Stimulated activated CD8-positive, alpha-beta memory T cell treated with anti-CD3 and anti-CD28 coated beads, Interleukin-4, amount 100 ng/mL, for 4 hours (primary cell): ENCODE data around the gene C1orf105.
A peak's percentile ranks its signal among the peaks of the same experiment; 100 is the strongest.
"Not testable (repeated sequence)": the region's sequence is repeated elsewhere in the genome, so short reads cannot be mapped to it uniquely, and the experiment has no call there.

Experiments used
- DNase-seq, 2 donors: peaks; one replicate each; pipeline ENCODE4 v3.0.0-alpha.2; 2020; ENCODE audit warnings: low read depth in 2 of 2, low spot score in 1 of 2

The C1orf105 gene

DNA sequence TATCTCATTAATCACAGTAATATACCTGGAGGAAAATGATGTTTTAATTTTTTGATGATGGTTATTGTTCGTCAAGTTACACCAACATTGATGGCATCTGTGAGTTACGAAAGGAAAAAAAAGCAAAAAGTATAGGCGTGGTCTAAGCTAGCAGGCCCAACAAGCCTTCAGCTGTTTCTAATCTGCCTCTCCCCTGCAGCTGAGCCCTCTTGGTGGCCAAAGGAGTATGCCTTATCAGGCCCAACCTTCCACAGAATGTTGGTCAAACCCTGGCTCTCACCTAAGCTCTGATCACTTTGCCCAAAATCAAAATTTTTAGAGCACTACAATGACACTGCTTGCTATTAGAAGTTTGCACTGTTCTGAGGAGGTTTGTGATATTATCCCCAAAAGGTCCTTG lies 4.9 kb downstream of the C1orf105 start:
- DNase-seq, result no peak

DNA sequence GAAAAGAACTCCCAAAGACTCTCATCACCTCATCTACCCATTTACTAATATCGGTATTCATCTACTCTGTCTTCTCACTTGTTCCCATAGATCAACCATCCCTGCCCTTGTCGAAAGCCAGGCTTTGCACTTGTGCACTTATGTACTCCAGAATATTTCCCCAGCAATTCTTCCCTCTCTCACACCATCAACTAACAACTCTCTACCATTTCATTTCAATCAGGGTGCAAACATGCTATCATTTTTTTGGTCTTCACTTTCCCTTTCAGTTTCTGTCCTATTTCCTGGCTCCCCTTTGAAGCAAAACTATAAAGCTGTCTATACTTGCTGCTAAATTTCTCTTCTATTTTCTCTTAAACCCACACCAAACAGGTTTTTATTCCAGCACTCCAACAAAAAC lies 6.7 kb downstream of the C1orf105 start:
- DNase-seq, result no peak

DNA sequence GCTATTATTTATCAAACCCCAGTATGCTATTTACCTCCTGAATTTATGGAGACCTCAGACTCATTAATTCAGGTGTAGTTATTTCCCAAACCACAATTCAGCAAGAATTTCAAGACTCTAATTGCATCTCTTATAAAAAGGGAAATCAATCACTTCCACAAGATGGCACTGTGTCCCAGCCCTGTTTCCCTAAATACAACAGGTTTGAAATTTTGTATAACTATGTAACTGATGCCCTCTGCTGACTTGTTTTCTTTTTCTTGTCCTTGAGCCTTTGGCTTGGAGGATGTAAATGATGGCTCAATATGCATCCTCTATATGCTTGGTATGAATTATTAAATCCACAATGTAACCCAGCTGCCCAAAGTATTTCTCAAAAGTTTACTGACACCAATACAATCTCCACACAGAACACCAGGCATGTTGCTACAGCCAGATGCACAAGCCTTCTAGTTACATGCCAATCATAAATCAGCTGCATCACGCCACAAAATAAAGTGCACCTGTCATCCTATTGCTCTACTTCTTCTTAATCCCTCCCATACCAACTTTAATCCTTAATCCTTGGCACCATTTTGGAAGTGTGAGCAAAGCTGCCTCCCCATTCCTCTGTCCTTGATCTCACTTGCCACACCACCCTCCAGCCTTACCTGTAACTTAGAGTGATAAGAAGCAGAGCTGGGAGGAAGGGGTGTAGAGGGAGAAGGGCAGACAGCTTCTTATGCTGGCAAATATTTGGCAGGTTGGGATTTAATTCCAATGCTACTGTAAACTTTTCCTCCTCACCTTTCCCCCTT lies 9.0 kb downstream of the C1orf105 start:
- DNase-seq, result no peak

- no peak for DNase-seq
Measured at GRCh38 chr1:172430128-172430454, 9.6 kb downstream of the C1orf105 start.

DNA sequence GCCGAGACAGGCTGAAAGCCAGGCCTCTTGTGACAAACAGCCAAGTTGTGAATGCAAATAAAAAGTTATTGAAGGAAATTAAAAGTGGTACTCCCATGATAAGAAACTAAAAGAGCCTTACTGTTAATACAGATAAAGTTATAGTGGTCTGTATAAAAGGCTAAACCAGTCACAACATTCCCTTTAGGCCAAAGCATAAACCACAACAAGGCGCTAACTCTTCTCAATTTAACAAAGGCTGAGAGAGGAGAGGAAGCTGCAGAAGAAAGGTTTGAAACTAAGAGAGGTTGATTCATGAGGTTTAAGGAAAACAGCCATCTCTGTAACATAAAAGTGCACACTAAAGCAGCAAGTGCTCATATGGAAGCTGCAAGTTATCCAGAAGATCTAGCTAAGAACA lies 10.7 kb downstream of the C1orf105 start:
- DNase-seq, result no peak

DNA sequence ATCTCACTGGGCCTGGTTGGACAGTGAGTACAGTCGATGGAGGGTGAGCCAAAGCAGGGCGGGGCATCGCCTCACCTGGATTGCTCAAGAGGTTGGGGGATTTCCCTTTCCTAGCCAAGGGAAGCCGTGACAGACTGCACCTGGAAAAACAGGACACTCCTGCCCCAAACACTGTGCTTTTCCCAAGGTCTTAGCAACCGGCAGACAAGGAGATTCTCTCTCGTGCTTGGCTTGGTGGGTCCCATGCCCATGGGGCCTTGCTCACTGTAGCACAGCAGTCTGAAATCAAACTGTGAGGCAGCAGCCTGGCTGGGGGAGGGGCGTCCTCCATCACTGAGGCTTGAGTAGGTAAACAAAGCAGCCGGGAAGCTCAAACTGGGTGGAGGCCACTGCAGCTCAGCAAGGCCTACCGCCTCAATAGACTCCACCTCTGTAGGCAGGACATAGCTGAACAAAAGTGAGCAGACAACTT lies 11.3 kb downstream of the C1orf105 start:
- no peak for DNase-seq

DNA sequence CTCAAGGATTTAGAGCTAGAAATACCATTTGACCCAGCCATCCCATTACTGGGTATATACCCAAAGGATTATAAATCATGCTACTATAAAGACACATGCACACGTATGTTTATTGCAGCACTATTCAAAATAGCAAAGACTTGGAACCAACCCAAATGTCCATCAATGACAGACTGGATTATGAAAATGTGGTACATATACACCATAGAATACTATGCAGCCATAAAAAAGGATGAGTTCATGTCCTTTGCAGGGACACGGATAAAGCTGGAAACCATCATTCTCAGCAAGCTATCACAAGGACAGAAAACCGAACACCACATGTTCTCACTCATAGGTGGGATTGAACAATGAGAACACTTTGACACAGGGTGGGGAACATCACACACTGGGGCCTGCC lies 16.7 kb downstream of the C1orf105 start:
- DNase-seq, result not testable (repeated sequence)

GRCh38 chr1:172442404-172442803 lies 21.9 kb downstream of the C1orf105 start:
- no peak for DNase-seq

DNA sequence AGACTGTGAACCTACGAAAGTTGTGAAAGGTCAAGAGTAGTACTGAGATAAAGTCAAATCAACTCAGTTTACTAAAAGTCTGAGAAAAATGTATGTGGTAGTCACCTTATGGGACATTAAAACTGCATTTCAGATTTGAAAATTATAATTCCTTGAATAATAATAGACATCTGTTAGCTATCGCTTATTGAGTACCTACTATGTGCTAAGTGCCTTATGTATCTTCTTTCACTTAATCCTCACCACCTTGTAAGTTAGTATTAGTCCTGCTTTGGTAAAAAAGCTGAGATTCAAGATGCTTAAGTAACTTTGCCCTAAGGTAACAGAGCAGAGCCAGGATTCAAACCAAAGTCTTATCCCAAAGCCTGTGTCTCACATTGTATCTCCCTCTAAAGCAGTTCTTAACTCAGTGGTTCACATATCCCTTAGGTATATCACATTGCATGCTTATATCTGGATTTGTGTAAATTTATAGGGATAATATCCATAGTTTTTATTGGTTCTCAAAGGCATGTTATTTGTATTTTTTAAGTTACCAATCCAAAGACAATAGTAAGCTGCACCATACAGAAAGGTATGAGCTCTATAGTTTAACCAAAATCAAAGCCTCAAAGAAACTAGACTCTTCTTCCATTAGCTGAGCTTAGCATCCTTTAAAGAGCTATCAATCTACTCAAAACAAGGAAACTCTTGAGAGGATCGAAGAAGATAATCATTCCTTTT lies 22.5 kb downstream of the C1orf105 start:
- DNase-seq, result no peak

GRCh38 chr1:172443666-172444453 lies 23.4 kb downstream of the C1orf105 start, which contains the start of gene PIGC:
TSS of gene PIGC (minus strand) at chr1:172444069. CDS start at chr1:172442622, 1,447 bp downstream.
- peak; percentile 81 to 82 for DNase-seq

DNA sequence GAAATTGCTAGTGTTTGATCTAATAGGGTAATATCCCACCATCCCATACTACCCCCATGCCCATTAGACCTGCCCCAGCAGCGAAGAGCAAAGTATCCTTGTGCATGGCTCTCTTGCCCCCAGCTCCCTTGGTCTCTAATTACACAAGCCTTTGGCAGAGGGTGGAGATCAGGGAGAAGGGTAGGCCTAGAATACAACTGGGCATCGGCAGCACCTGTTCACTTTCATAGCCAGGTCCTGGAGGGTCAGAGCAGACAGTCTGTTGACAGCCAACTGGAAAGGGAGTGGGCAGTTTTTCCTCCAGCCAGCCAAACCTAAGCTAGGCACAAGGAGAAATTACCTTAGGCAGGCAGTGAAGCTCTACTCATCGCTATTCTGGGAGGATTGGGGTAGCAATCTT lies 26.1 kb downstream of the C1orf105 start:
- DNase-seq, result no peak

DNA sequence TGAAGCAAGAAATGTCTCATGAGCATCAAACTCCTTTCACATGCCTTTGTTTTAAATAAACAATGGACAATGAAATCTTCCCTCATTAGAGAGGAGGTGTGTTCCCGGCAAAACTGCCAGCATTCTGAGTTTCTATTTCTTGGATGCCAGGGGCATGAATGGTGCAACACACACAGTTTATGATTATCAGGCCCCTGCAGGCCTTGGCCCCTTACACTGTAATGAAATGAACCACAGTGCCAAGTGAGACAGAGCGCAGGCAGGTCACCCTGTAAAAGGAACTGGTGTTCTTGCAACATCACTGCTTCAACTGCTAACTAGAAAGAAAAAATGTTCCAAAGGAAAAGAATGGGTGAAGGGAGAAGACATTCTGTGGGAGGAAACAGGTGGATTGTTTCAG lies 27.2 kb downstream of the C1orf105 start:
- no peak for DNase-seq

GRCh38 chr1:172448995-172449584 lies 28.6 kb downstream of the C1orf105 start:
- no peak for DNase-seq

- DNase-seq, result no peak
Measured at GRCh38 chr1:172449585-172450523, 29.4 kb downstream of the C1orf105 start.

DNA sequence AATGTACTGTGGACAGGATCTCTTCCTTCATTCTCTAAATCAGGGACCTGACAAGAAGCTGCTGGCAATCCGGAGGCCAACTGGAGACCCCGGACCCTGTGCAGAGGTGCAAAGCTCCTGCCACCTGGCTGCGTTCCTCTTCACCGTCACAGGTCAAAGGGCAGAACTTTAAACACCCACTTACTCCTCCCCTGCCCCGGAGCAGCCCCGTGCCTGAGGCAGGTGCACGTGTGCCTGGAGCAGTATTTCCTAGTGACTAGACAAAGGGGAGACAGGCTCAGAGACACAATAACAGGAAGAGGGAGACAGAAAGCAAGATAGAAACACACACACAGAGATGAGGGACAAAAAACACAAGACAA lies 30.0 kb downstream of the C1orf105 start:
- DNase-seq, result no peak

- no peak for DNase-seq
Measured at GRCh38 chr1:172451002-172451443, 30.5 kb downstream of the C1orf105 start.

GRCh38 chr1:172452536-172453152 lies 32.2 kb downstream of the C1orf105 start:
- DNase-seq, result no peak

- DNase-seq, result no peak
Measured at GRCh38 chr1:172453153-172453545, 32.7 kb downstream of the C1orf105 start.

DNA sequence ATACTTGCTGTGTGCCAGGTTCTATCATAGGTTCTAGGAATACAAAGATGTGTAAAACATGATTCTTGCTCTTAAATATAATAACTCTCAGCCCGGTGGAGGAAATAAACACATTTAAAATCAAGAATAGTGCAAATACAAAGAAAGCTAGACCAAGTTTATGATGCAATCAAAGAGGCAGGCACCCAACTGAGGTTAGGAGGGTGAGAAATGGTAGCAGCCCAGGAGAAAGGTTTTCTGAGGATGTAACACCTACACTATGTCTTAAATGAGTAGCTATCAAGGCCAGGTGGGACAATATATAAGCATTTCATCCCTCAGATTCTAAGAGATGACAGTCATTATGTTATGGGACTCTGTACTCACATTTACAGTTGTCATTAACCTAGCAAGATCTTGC lies 33.1 kb downstream of the C1orf105 start:
- no peak for DNase-seq

GRCh38 chr1:172455451-172455850 lies 35.0 kb downstream of the C1orf105 start:
- DNase-seq, result no peak
